Measurements from ENCODE around the gene TMOD3. TPM values are rescaled to one million over a fixed set of nuclear protein-coding genes. Genes with fewer than 3 reads are reported as not detected.
A peak's percentile ranks its signal among the peaks of the same experiment; 100 is the strongest.

The TMOD3 gene
- total and polyA plus RNA-seq, 4 donors = 7.2 to 23.9 (median 14.1) TPM

DNA sequence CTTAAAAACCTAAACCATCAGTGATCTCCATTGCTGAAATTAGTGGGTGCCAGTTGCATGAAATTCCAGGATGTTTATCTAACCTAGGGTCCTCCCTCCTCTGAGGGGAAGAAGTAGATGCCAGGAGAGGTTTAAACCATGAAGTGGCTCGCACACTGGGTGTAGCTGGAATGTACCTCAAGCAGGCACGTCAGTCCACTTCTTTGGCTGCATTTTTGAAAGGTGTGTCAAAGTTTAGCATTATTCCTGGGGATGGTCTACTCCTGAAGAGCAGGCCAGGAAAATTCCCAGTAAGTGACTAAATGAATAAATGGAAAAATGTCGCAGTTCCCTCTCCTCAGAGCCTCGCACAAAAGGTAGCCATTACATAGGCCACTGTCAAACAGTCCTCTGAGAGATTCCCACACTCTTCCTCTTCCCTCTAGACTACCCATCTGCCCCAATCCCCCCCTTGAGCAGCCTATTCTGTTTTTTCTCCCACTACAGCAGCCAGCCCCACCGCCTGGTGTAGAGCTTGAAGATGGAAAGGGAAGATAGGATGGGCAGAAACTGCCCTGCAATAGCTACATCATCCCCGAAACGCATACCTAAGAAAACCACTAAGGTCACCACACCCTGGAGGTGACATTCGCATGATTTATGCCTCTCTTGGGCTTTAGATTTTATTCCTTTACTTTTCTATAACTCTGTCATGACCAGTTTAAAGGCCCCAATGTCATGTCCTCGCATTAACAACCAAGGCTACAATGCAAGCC is 655 bp upstream of the TMOD3 start:
- WGBS = 79% methylated on average over 9 of the region's 9 CpGs
- no peak for DNase-seq (ENCODE audit: low spot score)
- Histone ChIP-seq H3K27me3 (ENCODE audit: control insufficient read depth in 4 of 4, insufficient read depth in 4 of 4, low read length in 3 of 4) (no peaks in the 10 kb centered on the region), H3K36me3 (ENCODE audit: control insufficient read depth in 4 of 4, insufficient read depth in 3 of 4, low read depth in 1 of 4, low read length in 3 of 4) (no peaks in the 10 kb centered on the region), H3K4me1 (ENCODE audit: control insufficient read depth in 4 of 4, insufficient read depth in 4 of 4, low read length in 3 of 4) (peaks cover 3 to 15% (median 10%) of the 10 kb centered on the region in 4 donors), H3K4me3 (ENCODE audit: low read depth in 1 of 3, low read length in 3 of 3) (no peak overlapping the region), H3K9me3 (ENCODE audit: control insufficient read depth in 4 of 4, low read length in 3 of 4) (no peaks in the 10 kb centered on the region), H3K9ac (ENCODE audit: low read depth in 1 of 2, low read length in 2 of 2) (no peak overlapping the region), H3K27ac (ENCODE audit: low read depth in 1 of 2, low read length in 2 of 2) (no peak overlapping the region)
- TF ChIP-seq, protein P1, sequence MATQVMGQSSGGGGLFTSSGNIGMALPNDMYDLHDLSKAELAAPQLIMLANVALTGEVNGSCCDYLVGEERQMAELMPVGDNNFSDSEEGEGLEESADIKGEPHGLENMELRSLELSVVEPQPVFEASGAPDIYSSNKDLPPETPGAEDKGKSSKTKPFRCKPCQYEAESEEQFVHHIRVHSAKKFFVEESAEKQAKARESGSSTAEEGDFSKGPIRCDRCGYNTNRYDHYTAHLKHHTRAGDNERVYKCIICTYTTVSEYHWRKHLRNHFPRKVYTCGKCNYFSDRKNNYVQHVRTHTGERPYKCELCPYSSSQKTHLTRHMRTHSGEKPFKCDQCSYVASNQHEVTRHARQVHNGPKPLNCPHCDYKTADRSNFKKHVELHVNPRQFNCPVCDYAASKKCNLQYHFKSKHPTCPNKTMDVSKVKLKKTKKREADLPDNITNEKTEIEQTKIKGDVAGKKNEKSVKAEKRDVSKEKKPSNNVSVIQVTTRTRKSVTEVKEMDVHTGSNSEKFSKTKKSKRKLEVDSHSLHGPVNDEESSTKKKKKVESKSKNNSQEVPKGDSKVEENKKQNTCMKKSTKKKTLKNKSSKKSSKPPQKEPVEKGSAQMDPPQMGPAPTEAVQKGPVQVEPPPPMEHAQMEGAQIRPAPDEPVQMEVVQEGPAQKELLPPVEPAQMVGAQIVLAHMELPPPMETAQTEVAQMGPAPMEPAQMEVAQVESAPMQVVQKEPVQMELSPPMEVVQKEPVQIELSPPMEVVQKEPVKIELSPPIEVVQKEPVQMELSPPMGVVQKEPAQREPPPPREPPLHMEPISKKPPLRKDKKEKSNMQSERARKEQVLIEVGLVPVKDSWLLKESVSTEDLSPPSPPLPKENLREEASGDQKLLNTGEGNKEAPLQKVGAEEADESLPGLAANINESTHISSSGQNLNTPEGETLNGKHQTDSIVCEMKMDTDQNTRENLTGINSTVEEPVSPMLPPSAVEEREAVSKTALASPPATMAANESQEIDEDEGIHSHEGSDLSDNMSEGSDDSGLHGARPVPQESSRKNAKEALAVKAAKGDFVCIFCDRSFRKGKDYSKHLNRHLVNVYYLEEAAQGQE (IDR thresholded peaks at IDR 0.05) = no peak
- TF ChIP-seq FOXA1 (IDR thresholded peaks at IDR 0.05) (no peak), SP1 (IDR thresholded peaks at IDR 0.05) (no peak), HNF4G (IDR thresholded peaks at IDR 0.05) (no peak), JUND (IDR thresholded peaks at IDR 0.05) (no peak), YY1 (IDR thresholded peaks at IDR 0.05) (no peak), TAF1 (conservative IDR thresholded peaks at IDR 0.05) (no peak), EGR1 (IDR thresholded peaks at IDR 0.05; ENCODE audit: low read depth in 2 of 2) (no peak), RXRA (IDR thresholded peaks at IDR 0.05) (no peak), GABPA (IDR thresholded peaks at IDR 0.05 in 1 of 2, conservative IDR thresholded peaks at IDR 0.05 in 1 of 2) (no peak), HNF4A (conservative IDR thresholded peaks at IDR 0.05) (no peak), FOXA2 (IDR thresholded peaks at IDR 0.05) (no peak)
- TF ChIP-seq, protein P2, sequence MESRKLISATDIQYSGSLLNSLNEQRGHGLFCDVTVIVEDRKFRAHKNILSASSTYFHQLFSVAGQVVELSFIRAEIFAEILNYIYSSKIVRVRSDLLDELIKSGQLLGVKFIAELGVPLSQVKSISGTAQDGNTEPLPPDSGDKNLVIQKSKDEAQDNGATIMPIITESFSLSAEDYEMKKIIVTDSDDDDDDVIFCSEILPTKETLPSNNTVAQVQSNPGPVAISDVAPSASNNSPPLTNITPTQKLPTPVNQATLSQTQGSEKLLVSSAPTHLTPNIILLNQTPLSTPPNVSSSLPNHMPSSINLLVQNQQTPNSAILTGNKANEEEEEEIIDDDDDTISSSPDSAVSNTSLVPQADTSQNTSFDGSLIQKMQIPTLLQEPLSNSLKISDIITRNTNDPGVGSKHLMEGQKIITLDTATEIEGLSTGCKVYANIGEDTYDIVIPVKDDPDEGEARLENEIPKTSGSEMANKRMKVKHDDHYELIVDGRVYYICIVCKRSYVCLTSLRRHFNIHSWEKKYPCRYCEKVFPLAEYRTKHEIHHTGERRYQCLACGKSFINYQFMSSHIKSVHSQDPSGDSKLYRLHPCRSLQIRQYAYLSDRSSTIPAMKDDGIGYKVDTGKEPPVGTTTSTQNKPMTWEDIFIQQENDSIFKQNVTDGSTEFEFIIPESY (IDR thresholded peaks at IDR 0.05) = no peak
- TF ChIP-seq, protein P3, sequence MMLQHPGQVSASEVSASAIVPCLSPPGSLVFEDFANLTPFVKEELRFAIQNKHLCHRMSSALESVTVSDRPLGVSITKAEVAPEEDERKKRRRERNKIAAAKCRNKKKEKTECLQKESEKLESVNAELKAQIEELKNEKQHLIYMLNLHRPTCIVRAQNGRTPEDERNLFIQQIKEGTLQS (IDR thresholded peaks at IDR 0.05) = no peak
- TF ChIP-seq, protein P4, sequence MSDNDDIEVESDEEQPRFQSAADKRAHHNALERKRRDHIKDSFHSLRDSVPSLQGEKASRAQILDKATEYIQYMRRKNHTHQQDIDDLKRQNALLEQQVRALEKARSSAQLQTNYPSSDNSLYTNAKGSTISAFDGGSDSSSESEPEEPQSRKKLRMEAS (IDR thresholded peaks at IDR 0.05) = no peak

DNA sequence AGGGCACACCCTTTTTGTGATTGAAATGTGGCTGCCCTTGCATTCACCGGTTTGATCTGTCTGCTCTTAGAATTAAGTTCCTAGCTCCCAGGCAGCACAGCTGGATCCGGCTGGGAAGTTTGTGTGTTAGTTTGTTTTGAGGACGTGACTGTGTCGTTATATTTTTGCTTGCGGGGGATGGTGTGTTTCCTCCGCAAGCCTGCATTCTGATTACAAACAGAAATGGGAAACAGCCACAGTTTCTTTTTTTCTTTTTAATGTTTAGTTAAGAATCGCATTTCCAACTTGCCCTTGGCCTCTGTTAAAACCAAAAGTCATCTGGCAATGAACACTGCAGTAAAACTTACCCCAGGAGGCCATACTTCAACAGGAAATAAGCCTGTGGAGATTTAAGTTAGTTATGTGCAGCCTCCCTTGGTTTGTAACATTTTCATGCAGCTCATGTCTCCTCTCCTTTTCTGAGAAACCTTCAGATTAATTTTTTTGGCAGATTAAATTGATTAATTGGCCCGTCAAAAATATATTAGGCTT is 888 bp downstream of the TMOD3 start:
- Histone ChIP-seq H3K9me3 (ENCODE audit: control insufficient read depth in 4 of 4, low read length in 3 of 4) (no peaks in the 10 kb centered on the region), H3K9ac (ENCODE audit: low read depth in 1 of 2, low read length in 2 of 2) (peak overlapping the region; percentile 84 to 87), H3K27ac (ENCODE audit: low read depth in 1 of 2, low read length in 2 of 2) (peak overlapping the region; percentile 90 to 91), H3K36me3 (ENCODE audit: control insufficient read depth in 4 of 4, insufficient read depth in 3 of 4, low read depth in 1 of 4, low read length in 3 of 4) (no peaks in the 10 kb centered on the region), H3K4me3 (ENCODE audit: low read depth in 1 of 3, low read length in 3 of 3) (peak overlapping the region; percentile 79 to 99 (median 80)), H3K4me1 (ENCODE audit: control insufficient read depth in 4 of 4, insufficient read depth in 4 of 4, low read length in 3 of 4) (peaks cover 5 to 15% (median 11%) of the 10 kb centered on the region in 4 donors), H3K27me3 (ENCODE audit: control insufficient read depth in 4 of 4, insufficient read depth in 4 of 4, low read length in 3 of 4) (no peaks in the 10 kb centered on the region)
- TF ChIP-seq, protein P3 (IDR thresholded peaks at IDR 0.05) = no peak
- no peak for TF ChIP-seq JUND (IDR thresholded peaks at IDR 0.05)
- peak in 1 of 2 donors; percentile 12 for TF ChIP-seq HNF4A (conservative IDR thresholded peaks at IDR 0.05)
- TF ChIP-seq CTCF (IDR thresholded peaks at IDR 0.05; ENCODE audit: low read depth, low read length, missing input control) = no peak
- no peak for TF ChIP-seq SP1 (IDR thresholded peaks at IDR 0.05)
- peak; percentile 78 for TF ChIP-seq YY1 (IDR thresholded peaks at IDR 0.05)
- TF ChIP-seq, protein P4 (IDR thresholded peaks at IDR 0.05) = no peak
- WGBS = under 1% methylated on average over 8 of the region's 8 CpGs
- no peak for DNase-seq (ENCODE audit: low spot score)

All from liver (tissue), 9 donors.